Heart right ventricle (tissue), 16 donors: ENCODE results near the gene CORO1C. TPM values are rescaled to one million over a fixed set of nuclear protein-coding genes. Genes with fewer than 3 reads are reported as not detected.
"Not testable (repeated sequence)": the region's sequence is repeated elsewhere in the genome, so short reads cannot be mapped to it uniquely, and the experiment has no call there.

ENCODE experiments used
- ATAC-seq, 8 donors: fragments of 200-7000 bp; cut with Tn5 transposase; one replicate each; pipeline ENCODE4 v1.9.1; 2020; ENCODE audit warnings: mild to moderate bottlenecking in 8 of 8, moderate library complexity in 8 of 8, moderate number of reproducible peaks in 1 of 8
- DNase-seq, 2 donors: peaks; one replicate each; pipeline ENCODE4 v3.0.0-alpha.2; 2020
- H3K27ac ChIP-seq, 10 donors: fragments of 200-600 bp; sonication (generic) in 2 of 10; one replicate each; pipeline versions ENCODE4 v1.5.0 to v1.8.0; 2020 to 2022; ENCODE audit warnings: mild to moderate bottlenecking in 3 of 10
- H3K27me3 ChIP-seq, 7 donors: fragments of 200-600 bp; one replicate each; pipeline ENCODE4 v1.8.0; 2021 to 2022; ENCODE audit warnings: mild to moderate bottlenecking in 2 of 7
- H3K36me3 ChIP-seq, 9 donors: fragments of 200-600 bp; sonication (generic) in 1 of 9; one replicate each; pipeline versions ENCODE4 v1.5.0 to v1.8.0; 2020 to 2022; ENCODE audit warnings: mild to moderate bottlenecking in 2 of 9
- H3K4me1 ChIP-seq, 9 donors: fragments of 200-600 bp; sonication (generic) in 1 of 9; one replicate each; pipeline versions ENCODE4 v1.5.0 to v1.8.0; 2020 to 2022; ENCODE audit warnings: mild to moderate bottlenecking in 4 of 9
- H3K4me3 ChIP-seq, 10 donors: fragments of 200-600 bp; sonication (generic) in 2 of 10; one replicate each; pipeline versions ENCODE4 v1.5.0 to v1.8.0; 2020 to 2022; ENCODE audit warnings: mild to moderate bottlenecking in 7 of 10, moderate library complexity in 2 of 10
- H3K9me3 ChIP-seq, 11 donors: fragments of 200-600 bp in 10 of 11; sonication (generic) in 2 of 11; one replicate each; pipeline versions ENCODE4 v1.5.0 to v1.8.0; 2013 to 2022; ENCODE audit warnings: mild to moderate bottlenecking in 2 of 11, control low read depth in 1 of 11, moderate library complexity in 1 of 11
- CTCF ChIP-seq, 9 donors: fragments of 200-600 bp; sonication (generic) in 2 of 9; IDR thresholded peaks; one replicate each; pipeline versions ENCODE4 v1.5.0 to v1.8.0; 2021 to 2022; ENCODE audit warnings: antibody characterized with exemption in 9 of 9, mild to moderate bottlenecking in 5 of 9, moderate library complexity in 1 of 9
- WGBS, 2 donors: extraction: QIAGEN DNeasy Blood & Tissue Kit; methylation state at CpG; one replicate each; pipeline ENCODE4 v1.1.7; 2013; ENCODE audit warnings: inconsistent platforms in 1 of 2; 5-methylcytosine and 5-hydroxymethylcytosine counted together
- intact Hi-C, 10 donors: fragments of 100-400 bp; cut with DNase I; formaldehyde crosslinking; loops; one replicate each; pipeline versions ENCODE4 v1.11.1 to v1.14.2; 2022
- polyA plus RNA-seq, 2 donors: library from polyadenylated mRNA; stranded (reverse); fragments of 200-250 nt; gene quantifications; one replicate each; pipeline ENCODE4 v1.2.3, GENCODE V29; 2013
- total RNA-seq, 10 donors: library from RNA; stranded (reverse); fragmentation: NEBNext Ultra II Directional in 3 of 10; extraction: Animal tissue kit (Norgen Biotek cat#: 25700) in 3 of 10; gene quantifications; one replicate each; pipeline versions ENCODE4 v1.2.1 to v1.2.4, GENCODE V29; 2021 to 2023
- donor health status: Arrhythmogenic right ventricular cardiomyopathy.
- donor health status: ischemic (EF 13 %, LVEDD 7.1; RV severe dilation, severe dysfunction).
- donor health status: healthy with polysubstance abuse.
- donor health status: DM: no; HTN: yes; CAD: no.
- donor health status: DM: no; HTN: no; CAD: no.
- donor health status: ischemic (EF 25% LVEDD 6.9; RV normal size, moderate dysfunction).
- donor health status: ischemic (EF 25% LVEDD 5.7; RV mildly dilated, moderate dysfunction).
- donor health status: healthy.
- donor health status: DM: yes; HTN: yes; CAD: no.
- donor health status: Ischemic cardiomyopathy.
- donor health status: ischemic (EF 35%, LVEDD 5.7; RV mildly dilated, moderate dysfunction).
- donor health status: nonischemic (EF 11% LVEDD 7.7; RV severe dilation, severe dysfunction).
- donor health status: DM: yes; HTN: yes; CAD: no.
- donor health status: PGD.
- donor health status: ischemic (EF 29% LVEDD 5.4; RV normal size, mild dysfunction).
- donor health status: nonischemic (EF 23%, LVEDD 6.1; RV moderate dilation, normal function).

Gene CORO1C
- total and polyA plus RNA-seq, 12 donors, result 25.5 to 88.6 (median 58.2) TPM

- Histone ChIP-seq H3K27me3 (no peaks in the 10 kb centered on the region), H3K4me3 (no peak overlapping the region), H3K36me3 (no peaks in the 10 kb centered on the region), H3K4me1 (peaks cover 0 to 15% (median 0%) of the 10 kb centered on the region in 9 donors), H3K9me3 (peaks cover 0 to 7% (median 0%) of the 10 kb centered on the region in 11 donors), H3K27ac (no peak overlapping the region)
- intact Hi-C loops, result loop anchor here in 4 of 10 donors (5.0 to 10.0 kb wide), 2 partner anchors 47 to 59 kb away; no protein-coding TSS in a partner anchor
- ATAC-seq (no peak), DNase-seq (no peak)
- 68 to 71% methylated on average over 2 of the region's 2 CpGs for WGBS, 2 donors
- no peak for TF ChIP-seq CTCF (IDR thresholded peaks at IDR 0.05)
These were observed 6.9 kb upstream of the CORO1C start for GRCh38 chr12:108738170-108738569.

GRCh38 chr12:108735855-108736254 lies 4.5 kb upstream of the CORO1C start:
- H3K9me3 ChIP-seq, result peaks cover 0 to 7% (median 0%) of the 10 kb centered on the region in 11 donors
- no peaks in the 10 kb centered on the region for H3K36me3 ChIP-seq
- intact Hi-C loops, result loop anchor here in 4 of 10 donors (5.0 to 10.0 kb wide), 2 partner anchors 49 to 61 kb away; no protein-coding TSS in a partner anchor
- DNase-seq (no peak), ATAC-seq (no peak)
- H3K4me1 ChIP-seq, result peaks cover 0 to 22% (median 7%) of the 10 kb centered on the region in 9 donors
- H3K27me3 ChIP-seq, result no peaks in the 10 kb centered on the region
- H3K27ac ChIP-seq, result no peak overlapping the region
- no peak overlapping the region for H3K4me3 ChIP-seq
- WGBS, 2 donors, result 84 to 92% methylated on average over 3 of the region's 3 CpGs
- TF ChIP-seq CTCF (IDR thresholded peaks at IDR 0.05), result no peak

- H3K4me1 ChIP-seq, result peaks cover 0 to 32% (median 8%) of the 10 kb centered on the region in 9 donors
- H3K4me3 ChIP-seq, result no peak overlapping the region
- H3K27me3 ChIP-seq, result no peaks in the 10 kb centered on the region
- peaks cover 0 to 7% (median 0%) of the 10 kb centered on the region in 11 donors for H3K9me3 ChIP-seq
- intact Hi-C loops, result loop anchor here (5.0 to 10.0 kb wide), 10 partner anchors 33 to 172 kb away; partner anchors contain the start of genes ISCU (in 2 of the 10), SART3 (in 2 of the 10) and SSH1 (in 2 of the 10)
- peak overlapping the region in 4 of 10 donors; percentile 11 to 59 (median 44) for H3K27ac ChIP-seq
- 58 to 59% methylated on average over 9 of the region's 9 CpGs for WGBS, 2 donors
- no peak for TF ChIP-seq CTCF (IDR thresholded peaks at IDR 0.05)
- no peaks in the 10 kb centered on the region for H3K36me3 ChIP-seq
- ATAC-seq (no peak), DNase-seq (no peak)
These were observed 3.0 kb upstream of the CORO1C start for GRCh38 chr12:108734200-108734906.

- WGBS, 2 donors, result 95% methylated on average over 6 of the region's 6 CpGs
- H3K4me3 ChIP-seq, H3K27me3 ChIP-seq, H3K9me3 ChIP-seq, DNase-seq, H3K36me3 ChIP-seq, ATAC-seq: not testable (repeated sequence)
- Histone ChIP-seq H3K4me1 (peaks cover 0 to 42% (median 19%) of the 10 kb centered on the region in 9 donors), H3K27ac (peak overlapping the region in 7 of 10 donors; percentile 95 to 99 (median 98))
- intact Hi-C loops, result loop anchor here (2.0 to 10.0 kb wide), 11 partner anchors 34 to 171 kb away; partner anchors contain the start of genes ISCU (in 2 of the 10), SART3 (in 2 of the 10) and SSH1 (in 2 of the 10)
These were observed 1.9 kb upstream of the CORO1C start for GRCh38 chr12:108733230-108733531.
